ENCODE data around the gene AP3B1.

The AP3B1 gene

DNA sequence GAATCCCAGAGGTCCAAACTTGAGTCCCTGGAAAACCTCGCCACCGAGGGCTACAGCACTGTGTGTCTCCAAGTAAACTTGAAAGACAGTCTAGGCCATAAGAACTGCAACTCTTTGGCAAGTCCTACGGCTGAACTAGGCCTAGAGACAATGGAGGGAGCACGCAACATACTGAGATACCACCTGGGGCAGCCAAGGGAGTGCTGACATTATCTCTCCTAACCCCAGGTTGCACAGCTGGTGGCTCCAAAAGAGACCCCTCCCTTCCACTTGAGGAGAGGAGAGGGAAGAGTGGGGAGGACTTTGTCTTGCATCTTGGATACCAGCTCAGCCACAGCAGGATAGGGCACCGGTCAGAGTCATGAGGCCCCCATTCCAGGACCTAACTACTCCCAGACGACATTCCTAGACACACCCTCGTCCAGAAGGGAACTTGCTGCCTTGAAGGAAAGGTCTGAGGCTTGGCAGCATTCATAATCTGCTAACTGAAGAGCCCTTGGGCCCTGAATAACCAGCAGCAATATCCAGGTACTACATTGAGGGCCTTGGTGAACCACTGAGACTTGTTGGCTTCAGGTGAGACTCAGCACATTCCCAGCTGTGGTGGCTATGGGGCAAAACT, 42.7 kb downstream of the AP3B1 start:
- Histone ChIP-seq H3K4me2 (ENCODE audit: low read length) (no peak overlapping the region), H3K27me3 (ENCODE audit: low read depth, low read length) (no peaks in the 10 kb centered on the region), H2AFZ (ENCODE audit: low read depth, low read length) (no peak overlapping the region), H3K9me3 (ENCODE audit: insufficient read depth, low read length) (no peaks in the 10 kb centered on the region), H3K27ac (ENCODE audit: low read length) (no peak overlapping the region), H3K79me2 (ENCODE audit: low read length) (no peaks in the 10 kb centered on the region), H3K4me1 (ENCODE audit: low read length) (no peaks in the 10 kb centered on the region), H3K4me3 (ENCODE audit: low read length) (no peak overlapping the region), H3K9ac (ENCODE audit: low read length) (no peak overlapping the region), H3K36me3 (replicated peaks; ENCODE audit: low read depth, low read length) (no peaks in the 10 kb centered on the region), H4K20me1 (ENCODE audit: insufficient read depth, low read length) (no peaks in the 10 kb centered on the region)
- TF ChIP-seq, protein P1, sequence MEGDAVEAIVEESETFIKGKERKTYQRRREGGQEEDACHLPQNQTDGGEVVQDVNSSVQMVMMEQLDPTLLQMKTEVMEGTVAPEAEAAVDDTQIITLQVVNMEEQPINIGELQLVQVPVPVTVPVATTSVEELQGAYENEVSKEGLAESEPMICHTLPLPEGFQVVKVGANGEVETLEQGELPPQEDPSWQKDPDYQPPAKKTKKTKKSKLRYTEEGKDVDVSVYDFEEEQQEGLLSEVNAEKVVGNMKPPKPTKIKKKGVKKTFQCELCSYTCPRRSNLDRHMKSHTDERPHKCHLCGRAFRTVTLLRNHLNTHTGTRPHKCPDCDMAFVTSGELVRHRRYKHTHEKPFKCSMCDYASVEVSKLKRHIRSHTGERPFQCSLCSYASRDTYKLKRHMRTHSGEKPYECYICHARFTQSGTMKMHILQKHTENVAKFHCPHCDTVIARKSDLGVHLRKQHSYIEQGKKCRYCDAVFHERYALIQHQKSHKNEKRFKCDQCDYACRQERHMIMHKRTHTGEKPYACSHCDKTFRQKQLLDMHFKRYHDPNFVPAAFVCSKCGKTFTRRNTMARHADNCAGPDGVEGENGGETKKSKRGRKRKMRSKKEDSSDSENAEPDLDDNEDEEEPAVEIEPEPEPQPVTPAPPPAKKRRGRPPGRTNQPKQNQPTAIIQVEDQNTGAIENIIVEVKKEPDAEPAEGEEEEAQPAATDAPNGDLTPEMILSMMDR (IDR thresholded peaks at IDR 0.05; ENCODE audit: low read depth, low read length), result no peak
- TF ChIP-seq EZH2phosphoT487 (IDR thresholded peaks at IDR 0.05; ENCODE audit: low read depth), result no peak

DNA sequence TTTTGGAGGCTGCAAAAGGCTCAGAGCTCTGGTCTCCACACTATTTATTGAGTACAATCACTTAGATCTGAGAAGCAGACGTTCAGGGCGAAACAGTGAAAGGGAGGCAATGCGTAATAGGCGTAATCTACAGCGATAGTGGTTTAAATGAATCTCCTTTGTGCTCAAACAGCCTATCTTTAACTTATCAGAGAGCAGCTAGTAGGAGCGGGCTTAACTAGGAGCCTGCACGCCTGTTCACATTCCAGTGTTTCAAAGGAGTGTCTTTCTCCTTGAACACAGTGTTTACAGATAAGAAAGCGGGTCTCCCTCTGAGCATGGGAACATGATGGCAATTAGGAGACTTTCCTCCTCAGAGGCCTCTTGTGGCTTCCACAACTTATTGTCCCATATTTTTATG, 49.4 kb downstream of the AP3B1 start:
- Histone ChIP-seq H3K27me3 (ENCODE audit: low read depth, low read length) (no peaks in the 10 kb centered on the region), H3K79me2 (ENCODE audit: low read length) (no peaks in the 10 kb centered on the region), H3K4me2 (ENCODE audit: low read length) (no peak overlapping the region), H3K4me3 (ENCODE audit: low read length) (no peak overlapping the region), H4K20me1 (ENCODE audit: insufficient read depth, low read length) (no peaks in the 10 kb centered on the region), H3K4me1 (ENCODE audit: low read length) (no peaks in the 10 kb centered on the region), H3K9me3 (ENCODE audit: insufficient read depth, low read length) (no peaks in the 10 kb centered on the region), H2AFZ (ENCODE audit: low read depth, low read length) (no peak overlapping the region), H3K36me3 (replicated peaks; ENCODE audit: low read depth, low read length) (no peaks in the 10 kb centered on the region), H3K9ac (ENCODE audit: low read length) (no peak overlapping the region), H3K27ac (ENCODE audit: low read length) (no peak overlapping the region)
- TF ChIP-seq EZH2phosphoT487 (IDR thresholded peaks at IDR 0.05; ENCODE audit: low read depth), result no peak
- TF ChIP-seq, protein P1 (IDR thresholded peaks at IDR 0.05; ENCODE audit: low read depth, low read length), result no peak

DNA sequence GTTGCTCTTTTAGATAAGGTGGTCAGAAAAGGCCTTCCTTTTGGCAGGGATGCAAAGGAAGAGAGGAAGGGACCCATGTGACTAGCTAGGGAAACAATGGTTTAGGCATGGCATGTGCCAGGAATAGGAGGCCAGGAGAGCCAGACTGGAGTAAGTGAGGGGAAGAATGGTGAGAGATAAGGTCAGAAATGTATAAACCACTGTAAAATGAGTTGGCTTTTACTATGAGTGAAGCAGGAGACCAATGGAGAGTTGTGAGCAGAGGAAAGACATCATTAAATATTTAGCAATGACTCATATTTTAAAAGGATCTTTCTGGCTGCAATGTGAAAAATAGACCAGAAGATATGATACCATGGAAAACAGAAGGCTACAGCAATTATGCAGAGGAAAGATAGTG, 50.9 kb downstream of the AP3B1 start:
- no peak overlapping the region for H3K9ac ChIP-seq (ENCODE audit: low read length)
- H4K20me1 ChIP-seq (ENCODE audit: insufficient read depth, low read length), result no peaks in the 10 kb centered on the region
- H3K4me3 ChIP-seq (ENCODE audit: low read length), result no peak overlapping the region
- TF ChIP-seq, protein P1 (IDR thresholded peaks at IDR 0.05; ENCODE audit: low read depth, low read length), result no peak
- no peak for TF ChIP-seq EZH2phosphoT487 (IDR thresholded peaks at IDR 0.05; ENCODE audit: low read depth)
- no peak overlapping the region for H3K4me2 ChIP-seq (ENCODE audit: low read length)
- no peaks in the 10 kb centered on the region for H3K36me3 ChIP-seq (replicated peaks; ENCODE audit: low read depth, low read length)
- no peaks in the 10 kb centered on the region for H3K79me2 ChIP-seq (ENCODE audit: low read length)
- H2AFZ ChIP-seq (ENCODE audit: low read depth, low read length), result no peak overlapping the region
- no peaks in the 10 kb centered on the region for H3K4me1 ChIP-seq (ENCODE audit: low read length)
- H3K27ac ChIP-seq (ENCODE audit: low read length), result no peak overlapping the region
- no peaks in the 10 kb centered on the region for H3K27me3 ChIP-seq (ENCODE audit: low read depth, low read length)
- H3K9me3 ChIP-seq (ENCODE audit: insufficient read depth, low read length), result no peaks in the 10 kb centered on the region

DNA sequence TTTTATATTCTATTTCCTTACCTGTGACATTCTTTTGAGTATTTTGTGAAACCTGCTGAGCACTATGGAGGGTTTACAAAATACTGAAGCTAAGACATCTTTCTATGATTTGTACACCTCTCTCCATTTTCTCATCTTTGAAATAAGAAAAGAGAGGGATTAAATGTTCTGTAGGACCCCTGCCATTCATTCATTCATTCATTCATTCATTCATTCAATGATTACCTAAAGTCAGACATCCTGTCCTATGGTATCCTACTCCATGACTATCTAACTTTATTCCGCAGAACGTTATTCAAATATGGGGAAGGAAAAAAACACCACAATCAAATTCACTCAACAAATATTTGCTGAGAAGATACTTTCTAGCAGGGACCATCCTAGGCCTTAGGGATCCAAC, 51.4 kb downstream of the AP3B1 start:
- H3K79me2 ChIP-seq (ENCODE audit: low read length), result no peaks in the 10 kb centered on the region
- H3K4me1 ChIP-seq (ENCODE audit: low read length), result no peaks in the 10 kb centered on the region

More for the DNA sequence above, 51.4 kb downstream of the AP3B1 start:
- H3K36me3 ChIP-seq (replicated peaks; ENCODE audit: low read depth, low read length), result no peaks in the 10 kb centered on the region
- H3K27ac ChIP-seq (ENCODE audit: low read length), result no peak overlapping the region
- TF ChIP-seq EZH2phosphoT487 (IDR thresholded peaks at IDR 0.05; ENCODE audit: low read depth), result no peak
- TF ChIP-seq, protein P1 (IDR thresholded peaks at IDR 0.05; ENCODE audit: low read depth, low read length), result no peak
- H3K9me3 ChIP-seq (ENCODE audit: insufficient read depth, low read length), result no peaks in the 10 kb centered on the region
- H3K4me3 ChIP-seq (ENCODE audit: low read length), result no peak overlapping the region
- H4K20me1 ChIP-seq (ENCODE audit: insufficient read depth, low read length), result no peaks in the 10 kb centered on the region
- no peak overlapping the region for H3K4me2 ChIP-seq (ENCODE audit: low read length)
- H2AFZ ChIP-seq (ENCODE audit: low read depth, low read length), result no peak overlapping the region
- H3K9ac ChIP-seq (ENCODE audit: low read length), result no peak overlapping the region
- no peaks in the 10 kb centered on the region for H3K27me3 ChIP-seq (ENCODE audit: low read depth, low read length)

Data from OCI-LY3 (cell line).